ENCODE results near the gene RND1. TPM values are rescaled to one million over a fixed set of nuclear protein-coding genes. Genes with fewer than 3 reads are reported as not detected.
A peak's percentile ranks its signal among the peaks of the same experiment; 100 is the strongest.

Gene RND1
- total and polyA plus RNA-seq, 2 of the 13 experiments (the other 11 are each of a cell fraction or from before 2014, with no cell fraction given) = 1.8 to 1.9 TPM

GRCh38 chr12:48851883-48852733, 13.6 kb downstream of the RND1 start, which contains the start of gene DDX23 (continued):
- TF ChIP-seq ZNF280D (CRISPR knock-in tag; IDR thresholded peaks at IDR 0.05) (no peak), HMGA1 (CRISPR knock-in tag; conservative IDR thresholded peaks at IDR 0.05) (no peak), ZNF704 (CRISPR knock-in tag; IDR thresholded peaks at IDR 0.05; ENCODE audit: borderline replicate concordance) (peak; percentile 72; the same call in 1 of the 2 replicates), CENPT (CRISPR knock-in tag; IDR thresholded peaks at IDR 0.05; ENCODE audit: low read depth) (no peak), RXRB (CRISPR knock-in tag; IDR thresholded peaks at IDR 0.05; ENCODE audit: borderline replicate concordance) (peak; percentile 10; the same call in 1 of the 2 replicates), IRF1 (CRISPR knock-in tag; IDR thresholded peaks at IDR 0.05; ENCODE audit: low read depth) (no peak), ZSCAN25 (CRISPR knock-in tag; IDR thresholded peaks at IDR 0.05) (peak; percentile 39; the same call in 1 of the 2 replicates), ATF3 (CRISPR knock-in tag; IDR thresholded peaks at IDR 0.05) (no peak), RORA (CRISPR knock-in tag; IDR thresholded peaks at IDR 0.05) (no peak), PHF8 (CRISPR knock-in tag; IDR thresholded peaks at IDR 0.05) (peak; percentile 96), ZNF530 (CRISPR knock-in tag; IDR thresholded peaks at IDR 0.05; ENCODE audit: low read depth) (no peak), PAWR (CRISPR knock-in tag; IDR thresholded peaks at IDR 0.05; ENCODE audit: borderline replicate concordance) (no peak), IRF9 (CRISPR knock-in tag; IDR thresholded peaks at IDR 0.05; ENCODE audit: borderline replicate concordance) (peak; percentile 94; the same call in 1 of the 2 replicates), BHLHE40 (IDR thresholded peaks at IDR 0.05; ENCODE audit: low read length) (no peak), ZNF562 (CRISPR knock-in tag; IDR thresholded peaks at IDR 0.05; ENCODE audit: borderline replicate concordance) (no peak), NKX3-1 (CRISPR knock-in tag; IDR thresholded peaks at IDR 0.05) (0 out of 2 replicates have a peak, but pooled peaks have one; percentile 44), SP5 (CRISPR knock-in tag; IDR thresholded peaks at IDR 0.05; ENCODE audit: borderline replicate concordance, low read depth) (no peak), ZBTB43 (CRISPR knock-in tag; conservative IDR thresholded peaks at IDR 0.05) (no peak), ZSCAN22 (CRISPR knock-in tag; IDR thresholded peaks at IDR 0.05) (no peak)

All from HepG2 (cell line).